NCI-H2107 (cell line): Measurements from ENCODE around the gene C9orf85.
"Not testable (repeated sequence)": the region's sequence is repeated elsewhere in the genome, so short reads cannot be mapped to it uniquely, and the experiment has no call there.

Source experiments
- DNase-seq: peaks from one replicate; lab custom pipeline; 2025; lab: John Stamatoyannopoulos, UW

C9orf85 gene

DNA sequence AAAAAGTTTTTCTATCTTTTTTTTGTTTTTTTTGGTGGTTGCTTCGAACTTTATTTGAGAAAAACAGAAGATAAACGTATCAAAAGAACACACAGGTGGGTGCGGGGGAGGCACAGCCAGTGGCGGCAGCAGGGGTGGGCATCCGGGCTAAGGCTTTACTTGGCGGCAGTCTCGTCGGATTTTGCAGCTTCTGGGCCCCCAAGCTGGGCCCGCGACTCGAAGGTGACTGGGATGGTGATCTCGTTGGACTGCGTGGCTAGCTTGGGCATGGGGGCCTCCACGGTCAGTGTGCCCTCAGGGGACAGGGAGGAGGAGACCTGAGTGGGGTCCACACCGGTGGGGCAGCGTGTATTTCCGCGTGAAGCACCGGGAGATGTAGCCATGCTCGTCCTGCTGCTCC lies 96.3 kb downstream of the C9orf85 start:
- DNase-seq = not testable (repeated sequence)

DNA sequence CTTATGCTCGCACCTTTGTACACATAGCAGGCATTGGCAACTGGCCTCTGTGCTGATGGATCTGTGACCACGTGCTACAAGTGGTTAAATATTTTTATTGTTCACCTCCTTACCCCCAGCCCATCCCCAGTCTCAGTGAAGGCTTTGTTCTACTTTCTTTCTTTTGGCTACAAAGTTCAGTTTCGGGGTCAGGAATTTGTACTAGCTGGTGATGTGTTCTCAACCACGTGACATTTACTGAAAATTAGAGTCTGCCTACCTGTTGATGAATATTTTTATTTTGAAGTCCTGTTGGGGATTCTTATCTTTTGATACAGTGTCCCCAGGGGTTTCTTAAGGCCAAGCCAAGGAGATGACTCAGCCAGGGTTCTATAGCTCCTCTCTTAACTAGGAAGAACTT lies 101.2 kb downstream of the C9orf85 start:
- DNase-seq = no peak

DNA sequence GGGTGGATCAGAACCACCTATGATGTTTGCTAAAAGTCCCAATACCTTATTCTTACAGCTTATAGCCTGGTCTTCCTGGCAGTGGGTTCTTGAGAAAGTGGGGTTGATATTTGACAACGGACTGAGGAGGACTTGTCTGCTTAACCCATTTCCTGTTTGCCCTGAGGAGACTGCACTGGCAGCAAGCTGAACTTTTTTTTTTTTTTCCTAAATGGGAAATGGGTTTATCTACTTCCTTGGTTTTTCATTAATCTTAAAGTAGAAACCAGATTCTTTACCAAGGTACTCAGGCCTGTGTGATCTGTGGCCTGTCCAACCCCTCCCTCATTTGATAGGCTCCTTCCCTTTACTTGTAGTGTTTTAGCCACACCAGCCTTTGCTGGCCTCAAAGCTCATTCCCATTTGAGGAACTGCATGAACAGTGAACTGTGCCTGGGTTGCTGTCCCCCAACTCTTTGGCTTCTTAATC lies 101.9 kb downstream of the C9orf85 start:
- no peak for DNase-seq

DNA sequence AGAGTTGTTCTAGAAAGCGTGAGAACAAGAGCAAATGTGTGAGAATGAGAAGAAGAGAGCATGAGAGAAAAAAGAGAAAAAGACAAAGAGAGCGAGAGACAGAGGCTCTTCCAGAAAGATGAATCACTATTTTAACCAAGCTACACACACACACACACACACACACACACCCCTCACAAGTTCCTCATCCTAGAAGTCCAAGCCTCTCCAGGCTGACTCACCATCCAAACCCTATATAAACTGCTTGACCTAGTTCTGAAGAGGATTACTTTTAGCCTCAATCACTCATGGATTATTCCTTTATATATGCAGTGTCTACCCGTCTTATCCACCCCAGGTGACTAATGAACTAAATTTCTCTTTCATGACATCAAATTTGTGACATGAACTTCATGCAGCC lies 111.4 kb downstream of the C9orf85 start:
- no peak for DNase-seq
